ENCODE data around the gene PKD2.
"Not testable (repeated sequence)": the region's sequence is repeated elsewhere in the genome, so short reads cannot be mapped to it uniquely, and the experiment has no call there.

The PKD2 gene

GRCh38 chr4:88070031-88070430, 62.6 kb downstream of the PKD2 start:
- no peak for DNase-seq (ENCODE audit: low spot score)

- DNase-seq (ENCODE audit: low spot score), result no peak
These were observed 67.9 kb downstream of the PKD2 start for GRCh38 chr4:88075336-88075735.

- DNase-seq (ENCODE audit: low spot score), result no peak
These were observed 70.6 kb downstream of the PKD2 start for GRCh38 chr4:88077911-88078524.

GRCh38 chr4:88078579-88078978, 71.1 kb downstream of the PKD2 start:
- DNase-seq (ENCODE audit: low spot score), result no peak

- no peak for DNase-seq (ENCODE audit: low spot score)
These were observed 73.2 kb downstream of the PKD2 start for GRCh38 chr4:88080626-88081025.

GRCh38 chr4:88087004-88087403, 79.6 kb downstream of the PKD2 start:
- DNase-seq (ENCODE audit: low spot score), result no peak

GRCh38 chr4:88090898-88091297, 83.5 kb downstream of the PKD2 start:
- no peak for DNase-seq (ENCODE audit: low spot score)

- no peak for DNase-seq (ENCODE audit: low spot score)
These were observed 83.9 kb downstream of the PKD2 start for GRCh38 chr4:88091378-88091777.

- no peak for DNase-seq (ENCODE audit: low spot score)
These were observed 86.4 kb downstream of the PKD2 start for GRCh38 chr4:88093874-88094273.

- DNase-seq (ENCODE audit: low spot score), result no peak
These were observed 89.9 kb downstream of the PKD2 start for GRCh38 chr4:88097301-88097700.

GRCh38 chr4:88097781-88098180, 90.3 kb downstream of the PKD2 start:
- no peak for DNase-seq (ENCODE audit: low spot score)

GRCh38 chr4:88098993-88099752, 91.7 kb downstream of the PKD2 start:
- no peak for DNase-seq (ENCODE audit: low spot score)

GRCh38 chr4:88101165-88101564, 93.7 kb downstream of the PKD2 start:
- no peak for DNase-seq (ENCODE audit: low spot score)

GRCh38 chr4:88102026-88102425, 94.6 kb downstream of the PKD2 start:
- no peak for DNase-seq (ENCODE audit: low spot score)

GRCh38 chr4:88104902-88105610, 97.6 kb downstream of the PKD2 start:
- no peak for DNase-seq (ENCODE audit: low spot score)

- no peak for DNase-seq (ENCODE audit: low spot score)
These were observed 98.8 kb downstream of the PKD2 start for GRCh38 chr4:88106205-88106604.

GRCh38 chr4:88107406-88108107, 100.1 kb downstream of the PKD2 start:
- DNase-seq (ENCODE audit: low spot score), result no peak

- not testable (repeated sequence) for DNase-seq (ENCODE audit: low spot score)
These were observed 100.7 kb downstream of the PKD2 start for GRCh38 chr4:88108108-88108465.

- DNase-seq (ENCODE audit: low spot score), result no peak
These were observed 101.3 kb downstream of the PKD2 start for GRCh38 chr4:88108747-88109122.

GRCh38 chr4:88109123-88109881, 101.9 kb downstream of the PKD2 start:
- no peak for DNase-seq (ENCODE audit: low spot score)

- DNase-seq (ENCODE audit: low spot score), result no peak
These were observed 103.4 kb downstream of the PKD2 start for GRCh38 chr4:88110826-88111225.

- DNase-seq (ENCODE audit: low spot score), result no peak
These were observed 105.4 kb downstream of the PKD2 start for GRCh38 chr4:88112856-88113255.
